Vagina (tissue), 2 donors: ENCODE results near the gene ABCG1.
"Not testable (repeated sequence)": the region's sequence is repeated elsewhere in the genome, so short reads cannot be mapped to it uniquely, and the experiment has no call there.

ENCODE experiments used
- CTCF ChIP-seq, 3 experiments: fragments of 450-650 bp in 2 of 3; fragments of 200-600 bp in 1 of 3; sonication (generic) in 1 of 3; IDR thresholded peaks; one replicate each; pipeline ENCODE4 v1.5.1; 2017 to 2019; ENCODE audit warnings: antibody characterized with exemption in 3 of 3, mild to moderate bottlenecking in 2 of 3, moderate library complexity in 2 of 3
- POLR2A ChIP-seq, 2 donors: fragments of 450-650 bp; IDR thresholded peaks; one replicate each; pipeline ENCODE4 v1.6.1; 2017; ENCODE audit warnings: antibody characterized with exemption in 2 of 2, mild to moderate bottlenecking in 2 of 2, moderate library complexity in 2 of 2

- not testable (repeated sequence) for TF ChIP-seq CTCF, POLR2A (IDR thresholded peaks at IDR 0.05)
These were observed 73.7 kb downstream of the ABCG1 start for GRCh38 chr21:42292563-42293142.
